Spleen (tissue), 11 donors: Measurements from ENCODE around the gene ARID4B. TPM values are rescaled to one million over a fixed set of nuclear protein-coding genes. Genes with fewer than 3 reads are reported as not detected.
A peak's percentile ranks its signal among the peaks of the same experiment; 100 is the strongest.

Source experiments
- DNase-seq: peaks from one replicate; pipeline ENCODE4 v3.0.0-alpha.2; 2020
- H3K27ac ChIP-seq, 8 donors: fragments of 200-600 bp; sonication (generic) in 7 of 8; 1 replicate in 4 of 8; 2 replicates in 4 of 8; pipeline versions ENCODE4 v1.5.0 to v1.8.0; 2016 to 2021; ENCODE audit warnings: inconsistent platforms in 4 of 8, mild to moderate bottlenecking in 4 of 8, moderate library complexity in 1 of 8
- H3K27me3 ChIP-seq, 7 donors: fragments of 200-600 bp; sonication (generic) in 6 of 7; replicated peaks in 1 of 7; 1 replicate in 4 of 7; 2 replicates in 3 of 7; pipeline versions ENCODE4 v1.5.0 to v1.8.0; 2016 to 2021; ENCODE audit warnings: inconsistent platforms in 3 of 7, mild to moderate bottlenecking in 1 of 7
- H3K36me3 ChIP-seq, 6 donors: fragments of 200-600 bp; sonication (generic) in 5 of 6; 1 replicate in 4 of 6; 2 replicates in 2 of 6; pipeline versions ENCODE4 v1.5.0 to v1.8.0; 2016 to 2021; ENCODE audit warnings: inconsistent platforms in 2 of 6
- H3K4me1 ChIP-seq, 6 donors: fragments of 200-600 bp; sonication (generic) in 5 of 6; 1 replicate in 3 of 6; 2 replicates in 3 of 6; pipeline versions ENCODE4 v1.5.0 to v1.8.0; 2016 to 2021; ENCODE audit warnings: inconsistent platforms in 3 of 6
- H3K4me3 ChIP-seq, 8 donors: fragments of 200-600 bp; sonication (generic) in 7 of 8; 1 replicate in 4 of 8; 2 replicates in 4 of 8; pipeline versions ENCODE4 v1.5.0 to v1.8.0; 2016 to 2021; ENCODE audit warnings: inconsistent platforms in 4 of 8, mild to moderate bottlenecking in 4 of 8, moderate library complexity in 2 of 8
- H3K9me3 ChIP-seq, 8 donors: fragments of 200-600 bp; sonication (generic) in 7 of 8; 1 replicate in 4 of 8; 2 replicates in 4 of 8; pipeline versions ENCODE4 v1.5.0 to v1.8.0; 2016 to 2021; ENCODE audit warnings: inconsistent platforms in 4 of 8
- CTCF ChIP-seq, 11 experiments: fragments of 200-600 bp in 7 of 11; fragments of 450-650 bp in 4 of 11; sonication (generic) in 4 of 11; IDR thresholded peaks in 8 of 11; conservative IDR thresholded peaks in 3 of 11; 1 replicate in 7 of 11; 2 replicates in 4 of 11; pipeline versions ENCODE4 v1.4.0 to v1.8.0; 2016 to 2021; ENCODE audit warnings: antibody characterized with exemption in 11 of 11, inconsistent platforms in 4 of 11, mild to moderate bottlenecking in 1 of 11
- POLR2A ChIP-seq, 3 donors: fragments of 450-650 bp; IDR thresholded peaks; one replicate each; pipeline ENCODE4 v1.5.1; 2017; ENCODE audit warnings: antibody characterized with exemption in 3 of 3, mild to moderate bottlenecking in 1 of 3
- POLR2AphosphoS5 ChIP-seq, 3 donors: sonication (generic); formaldehyde crosslinking; IDR thresholded peaks; one replicate each; pipeline ENCODE4 v1.5.1; 2017; ENCODE audit warnings: antibody characterized with exemption in 3 of 3
- WGBS, 5 donors: extraction: QIAGEN DNeasy Blood & Tissue Kit in 3 of 5; methylation state at CpG; one replicate each; pipeline versions ENCODE4 v1.1.5 to v1.1.7; 2013 to 2018; 5-methylcytosine and 5-hydroxymethylcytosine counted together
- intact Hi-C: fragments of 100-400 bp; cut with DNase I; formaldehyde crosslinking; loops from one replicate; pipeline ENCODE4 v1.15.0; 2023; ENCODE audit warnings: low total_unique reads
- polyA plus RNA-seq, 3 donors: library from polyadenylated mRNA; stranded (reverse); fragments of 200-250 nt; gene quantifications; one replicate each; pipeline ENCODE4 v1.2.1, GENCODE V29; 2013
- total RNA-seq, 7 donors: library from RNA; depleted of rRNA in 3 of 7; stranded (reverse); fragments of >200 nt in 3 of 7; fragmentation: NEBNext Ultra II Directional in 4 of 7; extraction: Animal tissue kit (Norgen Biotek cat#: 25700) in 4 of 7; gene quantifications; one replicate each; pipeline versions ENCODE4 v1.1.0 to v1.2.1, GENCODE V29; 2016 to 2021
- donor health status: healthy with polysubstance abuse.
- donor health status: DM: no; HTN: no; CAD: no; lungs with moderate emphysema.
- donor health status: DM: no; HTN: no; CAD: no.
- donor health status: Bipolar disorder and iron deficiency.
- donor health status: healthy.
- donor health status: DM: no; HTN: no; CAD: no.
- donor health status: DM: yes; HTN: yes; CAD: no.

ARID4B gene
- total and polyA plus RNA-seq, 10 donors: 13.2 to 82.0 (median 65.6) TPM

GRCh38 chr1:235246022-235246948 lies 81.7 kb downstream of the ARID4B start:
- H3K36me3 ChIP-seq: peaks cover 0 to 74% (median 19%) of the 10 kb centered on the region in 6 donors
- H3K27ac ChIP-seq: peak overlapping the region in 2 of 8 donors; percentile 4 to 15
- WGBS, 5 donors: 72 to 84% (median 75%) methylated on average over 2 of the region's 2 CpGs
- no peak overlapping the region for H3K4me3 ChIP-seq
- H3K9me3 ChIP-seq: no peaks in the 10 kb centered on the region
- TF ChIP-seq POLR2A (IDR thresholded peaks at IDR 0.05) (no peak), POLR2AphosphoS5 (IDR thresholded peaks at IDR 0.05) (no peak), CTCF (IDR thresholded peaks at IDR 0.05 in 8 of 11, conservative IDR thresholded peaks at IDR 0.05 in 3 of 11) (no peak)
- DNase-seq: no peak
- H3K4me1 ChIP-seq: peaks cover 0 to 46% (median 11%) of the 10 kb centered on the region in 6 donors
- H3K27me3 ChIP-seq: no peaks in the 10 kb centered on the region
- intact Hi-C loops: no loop called here

- 60 to 74% (median 64%) methylated on average over 9 of the region's 9 CpGs for WGBS, 5 donors
- Histone ChIP-seq H3K9me3 (no peaks in the 10 kb centered on the region), H3K27me3 (no peaks in the 10 kb centered on the region), H3K4me3 (no peak overlapping the region), H3K4me1 (peaks cover 0 to 56% (median 14%) of the 10 kb centered on the region in 6 donors), H3K27ac (no peak overlapping the region), H3K36me3 (peaks cover 0 to 65% (median 21%) of the 10 kb centered on the region in 6 donors)
- DNase-seq: no peak
- no peak for TF ChIP-seq POLR2A (IDR thresholded peaks at IDR 0.05)
- TF ChIP-seq POLR2AphosphoS5 (IDR thresholded peaks at IDR 0.05): no peak
- no peak for TF ChIP-seq CTCF (IDR thresholded peaks at IDR 0.05 in 8 of 11, conservative IDR thresholded peaks at IDR 0.05 in 3 of 11)
- intact Hi-C loops: no loop called here
Observed at GRCh38 chr1:235244974-235245592, 82.9 kb downstream of the ARID4B start.

- Histone ChIP-seq H3K4me3 (no peak overlapping the region), H3K4me1 (peaks cover 0 to 45% (median 9%) of the 10 kb centered on the region in 6 donors), H3K27me3 (no peaks in the 10 kb centered on the region), H3K9me3 (no peaks in the 10 kb centered on the region), H3K36me3 (peaks cover 0 to 72% (median 27%) of the 10 kb centered on the region in 6 donors), H3K27ac (peak overlapping the region in 1 of 8 donors; percentile 30)
- no peak for DNase-seq
- intact Hi-C loops: no loop called here
- no peak for TF ChIP-seq CTCF (IDR thresholded peaks at IDR 0.05 in 8 of 11, conservative IDR thresholded peaks at IDR 0.05 in 3 of 11)
- TF ChIP-seq POLR2A (IDR thresholded peaks at IDR 0.05): no peak
Observed at GRCh38 chr1:235240960-235241359, 87.0 kb downstream of the ARID4B start.

GRCh38 chr1:235239851-235240250 lies 88.1 kb downstream of the ARID4B start:
- H3K36me3 ChIP-seq: peaks cover 0 to 72% (median 31%) of the 10 kb centered on the region in 6 donors
- intact Hi-C loops: no loop called here

More at GRCh38 chr1:235239851-235240250, 88.1 kb downstream of the ARID4B start:
- WGBS, 5 donors: 16 to 47% (median 25%) methylated on average over 2 of the region's 2 CpGs
- Histone ChIP-seq H3K27ac (no peak overlapping the region), H3K4me1 (peaks cover 0 to 34% (median 6%) of the 10 kb centered on the region in 6 donors), H3K27me3 (no peaks in the 10 kb centered on the region), H3K4me3 (no peak overlapping the region), H3K9me3 (no peaks in the 10 kb centered on the region)
- no peak for DNase-seq
- no peak for TF ChIP-seq POLR2AphosphoS5 (IDR thresholded peaks at IDR 0.05)
- TF ChIP-seq CTCF (IDR thresholded peaks at IDR 0.05 in 8 of 11, conservative IDR thresholded peaks at IDR 0.05 in 3 of 11): no peak
- TF ChIP-seq POLR2A (IDR thresholded peaks at IDR 0.05): no peak
